GM12891 (cell line): Measurements from ENCODE around the gene RALGPS1.

Experiments used
- DNase-seq: peaks from one replicate; pipeline ENCODE4 v3.0.0; 2011; ENCODE audit warnings: low spot score; ENCODE audit not compliant: insufficient read length
- FAIRE-seq: peaks from 2 replicates; lab custom pipeline; 2011; peaks lifted over from hg19 to GRCh38; lab: Jason Lieb, UNC
- PAX5 ChIP-seq: IDR thresholded peaks from 2 replicates; pipeline ENCODE4 v1.6.1; 2011; ENCODE audit warnings: low read length, moderate library complexity, mild to moderate bottlenecking; ENCODE audit not compliant: insufficient read depth, severe bottlenecking
- POLR2A ChIP-seq: IDR thresholded peaks from 2 replicates; pipeline ENCODE4 v1.6.1; 2011; ENCODE audit warnings: low read depth, low read length, control low read depth
- POLR2AphosphoS5 ChIP-seq: IDR thresholded peaks from 2 replicates; pipeline ENCODE4 v1.6.1; 2011; ENCODE audit warnings: low read depth, low read length, control low read depth
- POU2F2 ChIP-seq: IDR thresholded peaks from 2 replicates; pipeline ENCODE4 v1.6.1; 2011; ENCODE audit warnings: low read depth, mild to moderate bottlenecking, control low read depth, low read length, moderate library complexity
- SPI1 ChIP-seq: IDR thresholded peaks from 2 replicates; pipeline ENCODE4 v1.6.1; 2011; ENCODE audit warnings: low read depth, low read length, control low read depth
- TAF1 ChIP-seq: IDR thresholded peaks from 2 replicates; pipeline ENCODE4 v1.6.1; 2011; ENCODE audit warnings: low read depth, low read length, control low read depth

RALGPS1 gene

GRCh38 chr9:127203681-127204327 is 289.2 kb downstream of the RALGPS1 start:
- no peak for TF ChIP-seq TAF1
- no peak for TF ChIP-seq POLR2AphosphoS5
- TF ChIP-seq SPI1 = no peak
- no peak for TF ChIP-seq PAX5
- no peak for TF ChIP-seq POLR2A
- TF ChIP-seq POU2F2 = no peak
- FAIRE-seq (no peak), DNase-seq (no peak)

GRCh38 chr9:127204771-127205470 is 290.3 kb downstream of the RALGPS1 start:
- TF ChIP-seq TAF1 = no peak
- no peak for TF ChIP-seq POLR2AphosphoS5
- no peak for TF ChIP-seq POLR2A
- TF ChIP-seq SPI1 = no peak
- TF ChIP-seq PAX5 = no peak
- TF ChIP-seq POU2F2 = no peak
- DNase-seq = no peak
- no peak for FAIRE-seq

GRCh38 chr9:127205952-127206351 is 291.4 kb downstream of the RALGPS1 start:
- FAIRE-seq = no peak
- DNase-seq = no peak
- TF ChIP-seq SPI1 (no peak), POLR2A (no peak), POLR2AphosphoS5 (no peak), PAX5 (no peak), POU2F2 (no peak), TAF1 (no peak)

- TF ChIP-seq TAF1 = no peak
- no peak for TF ChIP-seq SPI1
- no peak for TF ChIP-seq PAX5
- no peak for TF ChIP-seq POU2F2
- no peak for TF ChIP-seq POLR2AphosphoS5
- TF ChIP-seq POLR2A = no peak
- DNase-seq = no peak
- no peak for FAIRE-seq
Measured at GRCh38 chr9:127206666-127207065, 292.1 kb downstream of the RALGPS1 start.

- FAIRE-seq = no peak
- TF ChIP-seq PAX5 (no peak), POU2F2 (no peak), POLR2A (no peak), SPI1 (no peak), TAF1 (no peak)
- no peak for DNase-seq
Measured at GRCh38 chr9:127207734-127208410, 293.3 kb downstream of the RALGPS1 start.

GRCh38 chr9:127208416-127208815 is 293.8 kb downstream of the RALGPS1 start:
- FAIRE-seq (no peak), DNase-seq (no peak)
- TF ChIP-seq POU2F2 (no peak), TAF1 (no peak), PAX5 (no peak), POLR2A (no peak), POLR2AphosphoS5 (no peak), SPI1 (no peak)

- FAIRE-seq (no peak), DNase-seq (no peak)
- TF ChIP-seq SPI1 = no peak
- TF ChIP-seq PAX5 = no peak
- no peak for TF ChIP-seq POU2F2
- no peak for TF ChIP-seq POLR2A
- no peak for TF ChIP-seq POLR2AphosphoS5
- no peak for TF ChIP-seq TAF1
Measured at GRCh38 chr9:127209220-127209619, 294.6 kb downstream of the RALGPS1 start.

GRCh38 chr9:127209948-127210640 is 295.5 kb downstream of the RALGPS1 start:
- FAIRE-seq = no peak

GRCh38 chr9:127210851-127211730 is 296.5 kb downstream of the RALGPS1 start:
- DNase-seq (no peak), FAIRE-seq (no peak)
- TF ChIP-seq SPI1 (no peak), POU2F2 (no peak), POLR2A (no peak), PAX5 (no peak), TAF1 (no peak), POLR2AphosphoS5 (no peak)

More at GRCh38 chr9:127209948-127210640, 295.5 kb downstream of the RALGPS1 start:
- TF ChIP-seq PAX5 (no peak), POU2F2 (no peak), POLR2AphosphoS5 (no peak), POLR2A (no peak), SPI1 (no peak), TAF1 (no peak)
- DNase-seq = no peak
